SH-SY5Y (cell line): ENCODE results near the gene DNAJC5G.

ENCODE experiments used
- GATA2 ChIP-seq: IDR thresholded peaks from 2 replicates; pipeline ENCODE4 v1.6.1; 2011; ENCODE audit warnings: mild to moderate bottlenecking, low read depth, low read length
- GATA3 ChIP-seq: IDR thresholded peaks from 2 replicates; pipeline ENCODE4 v1.6.1; 2011; ENCODE audit warnings: low read depth, mild to moderate bottlenecking, low read length, moderate library complexity

- TF ChIP-seq GATA2 (peak; percentile 70), GATA3 (no peak)
Measured at GRCh38 chr2:27255187-27255586, 20.0 kb upstream of the DNAJC5G start.
